Stimulated activated CD4-positive, alpha-beta T cell treated with anti-CD3 and anti-CD28 coated beads, TNF-alpha, amount 100 ng/mL, for 4 hours (primary cell): Measurements from ENCODE around the gene CBR1.
"Not testable (repeated sequence)": the region's sequence is repeated elsewhere in the genome, so short reads cannot be mapped to it uniquely, and the experiment has no call there.

Experiments used
- DNase-seq, 3 experiments: peaks; one replicate each; pipeline ENCODE4 v3.0.0-alpha.2; 2020; ENCODE audit warnings: low read depth in 3 of 3

The CBR1 gene

GRCh38 chr21:36048357-36048756 is 21.5 kb upstream of the CBR1 start:
- no peak for DNase-seq

- no peak for DNase-seq
Measured at GRCh38 chr21:36052860-36053714, 16.7 kb upstream of the CBR1 start.

GRCh38 chr21:36053715-36054062 is 16.1 kb upstream of the CBR1 start:
- no peak for DNase-seq

GRCh38 chr21:36055551-36055950 is 14.3 kb upstream of the CBR1 start:
- no peak for DNase-seq

DNA sequence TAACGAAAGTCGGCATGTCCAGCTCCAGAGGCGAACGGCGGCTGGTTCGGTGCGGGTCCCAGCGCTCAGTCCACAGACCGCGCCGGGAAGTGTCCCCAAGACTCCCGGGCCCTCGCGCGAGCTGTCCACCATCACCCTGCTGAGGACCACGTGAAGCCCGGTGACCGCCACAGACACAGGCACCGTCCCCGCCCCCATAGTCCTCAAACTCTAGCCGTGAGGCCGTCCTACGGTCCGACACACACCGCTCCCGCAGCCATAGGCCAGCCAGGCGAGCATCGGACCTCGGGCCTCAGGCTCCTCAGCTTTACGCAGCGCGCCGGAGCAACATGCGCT is 10.0 kb upstream of the CBR1 start:
- DNase-seq = peak in 1 of 3 experiments; percentile 9

DNA sequence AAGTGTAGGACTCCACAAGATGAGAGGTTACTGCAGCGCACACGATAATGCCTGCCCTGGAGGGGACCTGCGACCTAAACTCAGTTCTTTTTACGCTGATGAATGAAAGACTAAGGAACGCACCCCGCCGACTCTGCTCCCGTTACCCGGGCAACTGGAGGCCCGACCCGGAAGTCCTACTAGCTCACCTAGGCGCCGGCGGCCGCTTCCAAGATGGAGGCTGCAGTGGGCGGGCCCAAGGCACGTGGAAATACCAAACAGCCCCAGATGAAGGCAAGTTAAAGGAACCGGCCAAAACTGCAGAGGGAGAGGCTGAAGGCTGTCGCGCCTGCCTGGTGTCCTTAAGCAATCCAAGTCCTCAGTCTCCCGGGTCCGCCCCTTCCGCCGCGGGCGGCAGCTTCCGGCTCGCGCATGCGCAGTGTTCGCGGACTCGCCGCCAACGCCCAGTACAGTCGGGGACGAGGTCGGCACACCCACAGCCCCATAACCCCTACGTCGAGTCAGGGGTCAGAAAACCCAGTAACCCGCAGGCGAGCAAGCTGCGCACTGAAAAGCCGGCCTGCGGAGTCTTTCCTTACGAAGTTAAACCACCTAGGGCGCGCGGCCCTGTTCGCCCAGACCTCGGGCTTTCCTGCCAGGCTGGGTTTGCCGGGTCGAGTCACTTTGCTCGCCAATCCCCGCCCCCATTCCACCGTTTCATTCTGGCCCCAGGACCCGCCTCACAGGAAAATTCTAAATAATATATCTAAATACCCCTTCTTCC is 9.5 kb upstream of the CBR1 start, which contains the start of gene SETD4:
Gene SETD4 (minus strand): TSS at position 368 of the 763 bp plus-strand sequence. CDS start 1,638 bp downstream, outside the sequence.
- DNase-seq = peak; percentile 89 to 96 (median 91)

DNA sequence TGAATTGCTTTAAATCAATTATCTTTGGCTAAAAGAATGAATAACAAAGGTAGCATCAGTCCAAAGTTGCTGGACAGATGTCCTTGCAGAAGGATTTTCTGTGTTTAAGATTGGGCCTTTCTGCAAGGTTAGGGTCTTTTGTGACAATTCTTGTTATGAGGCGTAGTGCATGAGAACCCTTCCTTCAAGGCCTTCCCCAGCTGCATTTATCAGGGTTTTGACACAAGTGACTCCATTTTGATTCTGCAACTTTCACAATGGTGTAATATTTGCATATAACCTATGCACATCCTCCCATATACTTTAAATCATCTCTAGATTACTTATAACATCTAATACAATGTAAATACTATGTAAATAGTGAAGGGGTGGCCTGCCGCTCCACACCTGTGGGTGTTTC is 8.4 kb upstream of the CBR1 start:
- DNase-seq = no peak

- no peak for DNase-seq
Measured at GRCh38 chr21:36063375-36064084, 6.3 kb upstream of the CBR1 start.

- DNase-seq = no peak
Measured at GRCh38 chr21:36064085-36064460, 5.8 kb upstream of the CBR1 start.

GRCh38 chr21:36065497-36066036 is 4.3 kb upstream of the CBR1 start:
- no peak for DNase-seq

GRCh38 chr21:36068748-36069398 is 951 bp upstream of the CBR1 start:
- no peak for DNase-seq

DNA sequence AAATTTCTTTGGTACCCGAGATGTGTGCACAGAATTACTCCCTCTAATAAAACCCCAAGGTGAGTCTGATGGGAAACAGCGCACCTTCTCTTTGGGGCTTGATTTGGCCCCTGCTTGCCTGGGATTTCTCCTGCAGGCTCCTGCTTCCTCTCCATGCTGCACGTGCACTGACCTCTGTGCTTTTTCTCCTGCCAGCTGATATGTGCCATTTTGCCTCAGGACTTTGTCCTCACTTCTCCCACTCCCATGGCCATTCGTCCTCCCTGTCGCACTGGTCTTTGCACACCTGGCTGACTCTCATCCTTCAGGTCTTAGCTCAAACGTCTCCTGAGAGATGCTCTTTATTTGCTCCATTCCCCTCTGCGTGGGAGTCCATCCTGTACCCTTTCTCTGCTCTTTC is 1.2 kb downstream of the CBR1 start:
- no peak for DNase-seq

DNA sequence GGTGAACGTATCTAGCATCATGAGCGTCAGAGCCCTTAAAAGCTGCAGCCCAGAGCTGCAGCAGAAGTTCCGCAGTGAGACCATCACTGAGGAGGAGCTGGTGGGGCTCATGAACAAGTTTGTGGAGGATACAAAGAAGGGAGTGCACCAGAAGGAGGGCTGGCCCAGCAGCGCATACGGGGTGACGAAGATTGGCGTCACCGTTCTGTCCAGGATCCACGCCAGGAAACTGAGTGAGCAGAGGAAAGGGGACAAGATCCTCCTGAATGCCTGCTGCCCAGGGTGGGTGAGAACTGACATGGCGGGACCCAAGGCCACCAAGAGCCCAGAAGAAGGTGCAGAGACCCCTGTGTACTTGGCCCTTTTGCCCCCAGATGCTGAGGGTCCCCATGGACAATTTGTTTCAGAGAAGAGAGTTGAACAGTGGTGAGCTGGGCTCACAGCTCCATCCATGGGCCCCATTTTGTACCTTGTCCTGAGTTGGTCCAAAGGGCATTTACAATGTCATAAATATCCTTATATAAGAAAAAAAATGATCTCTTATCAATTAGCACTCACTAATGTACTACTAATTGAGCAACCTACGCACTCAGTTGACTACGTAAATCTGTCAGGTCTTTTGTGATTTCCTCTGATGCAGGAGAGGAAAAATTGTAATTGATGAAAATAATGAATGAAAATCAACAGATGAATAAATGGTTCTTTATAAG is 2.8 kb downstream of the CBR1 start:
- DNase-seq = no peak

DNA sequence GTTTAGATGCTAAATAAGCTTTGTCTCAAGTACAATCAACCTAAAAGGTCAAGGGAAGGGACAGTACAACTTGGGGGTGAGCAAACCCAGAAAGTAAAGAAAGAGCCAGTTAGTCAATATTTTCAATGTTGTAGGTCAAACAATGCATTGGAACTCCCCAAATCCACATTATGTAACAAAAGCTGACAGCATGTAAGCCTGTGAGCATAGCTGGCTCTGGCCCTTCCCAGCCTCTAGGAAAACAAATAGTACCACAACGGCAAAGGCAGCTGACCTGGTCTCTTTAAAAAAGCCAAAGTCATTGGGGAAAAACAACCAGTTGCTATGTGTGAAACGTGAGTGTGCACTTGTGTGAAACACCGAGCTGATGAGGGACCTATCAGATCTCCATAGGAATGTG is 3.4 kb downstream of the CBR1 start:
- DNase-seq = no peak

GRCh38 chr21:36073911-36074310 is 4.1 kb downstream of the CBR1 start:
- not testable (repeated sequence) for DNase-seq

- DNase-seq = no peak
Measured at GRCh38 chr21:36075171-36075570, 5.3 kb downstream of the CBR1 start.

GRCh38 chr21:36075953-36076352 is 6.1 kb downstream of the CBR1 start:
- DNase-seq = no peak

DNA sequence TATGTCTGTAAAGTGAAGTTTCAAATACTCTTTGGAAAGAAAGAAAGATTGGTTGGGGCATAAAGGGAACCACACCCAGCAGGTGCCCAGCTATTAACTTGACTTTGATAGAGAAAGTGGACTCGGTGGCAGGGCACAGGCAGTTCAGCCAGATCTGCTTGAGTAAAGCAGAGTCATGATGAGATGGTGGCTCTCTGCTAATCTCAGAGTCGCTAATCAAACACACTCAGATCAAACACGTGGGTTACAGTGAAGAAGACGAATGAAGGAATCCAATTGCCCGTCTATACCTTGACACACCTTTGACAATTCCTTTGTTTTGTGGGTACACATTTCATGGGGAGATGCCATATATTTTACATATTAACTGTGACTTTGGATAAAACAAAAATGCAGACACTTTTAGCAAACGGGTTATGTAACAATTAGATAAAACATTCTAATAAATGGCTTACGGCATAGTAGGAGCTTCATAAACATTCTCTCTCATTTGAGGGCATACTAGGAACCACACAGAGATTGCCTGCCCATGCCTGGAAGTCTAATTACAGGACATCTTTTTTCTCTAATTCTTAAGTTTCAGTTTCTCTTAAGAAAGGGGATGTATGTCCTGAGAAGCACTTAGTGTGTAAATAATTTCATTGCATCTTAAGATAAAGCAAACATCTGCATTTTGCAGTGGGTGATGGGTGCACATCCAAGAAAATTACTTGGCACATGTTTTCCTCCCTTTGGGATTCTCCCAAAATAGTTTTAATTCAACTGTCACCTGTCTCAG is 7.2 kb downstream of the CBR1 start:
- no peak for DNase-seq

DNA sequence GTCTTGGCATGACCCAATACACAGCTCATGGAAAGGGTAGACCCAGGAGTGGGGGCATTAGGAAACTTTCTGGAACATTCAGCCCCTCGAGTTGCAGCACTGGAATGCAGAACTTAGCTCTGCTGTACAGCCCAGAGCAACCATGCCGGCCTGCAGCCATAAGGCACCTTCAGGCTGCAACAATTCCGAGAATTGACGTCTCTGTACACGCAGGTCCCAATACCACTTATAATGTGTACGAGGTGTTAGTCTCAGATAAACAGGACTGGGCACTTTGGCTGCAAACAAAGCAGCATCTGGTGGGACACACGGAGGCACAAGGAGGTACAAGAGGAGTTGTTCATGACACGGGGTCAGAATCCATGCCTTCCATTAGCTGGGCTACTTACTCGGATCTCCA is 7.9 kb downstream of the CBR1 start:
- no peak for DNase-seq

GRCh38 chr21:36079010-36079649 is 9.3 kb downstream of the CBR1 start:
- peak in 2 of 3 experiments; percentile 12 to 21 for DNase-seq
